IMR-90 (cell line): ENCODE results near the gene CIB1.

Experiments
- BHLHE40 ChIP-seq: fragments of 150-350 bp; IDR thresholded peaks from 2 replicates; pipeline ENCODE4 v1.6.1; 2016; ENCODE audit warnings: mild to moderate bottlenecking, low read depth, low read length
- CEBPB ChIP-seq: IDR thresholded peaks from 2 replicates; pipeline ENCODE4 v1.6.1; 2012; ENCODE audit warnings: low read depth, low read length, improper control_type of control experiment
- CTCF ChIP-seq: conservative IDR thresholded peaks from 2 replicates; pipeline ENCODE4 v1.5.1; 2012; ENCODE audit warnings: mild to moderate bottlenecking, low read depth, low read length, improper control_type of control experiment
- FOS ChIP-seq: fragments of 150-350 bp; IDR thresholded peaks from 2 replicates; pipeline ENCODE4 v1.6.1; 2016; ENCODE audit warnings: low read depth, low read length
- MAFK ChIP-seq: IDR thresholded peaks from 2 replicates; pipeline ENCODE4 v1.6.1; 2012; ENCODE audit warnings: low read depth, low read length, improper control_type of control experiment
- MAZ ChIP-seq: IDR thresholded peaks from 2 replicates; pipeline ENCODE4 v1.6.1; 2012; ENCODE audit warnings: low read depth, mild to moderate bottlenecking, low read length, improper control_type of control experiment, moderate library complexity, borderline replicate concordance
- POLR2A ChIP-seq: IDR thresholded peaks from 2 replicates; pipeline ENCODE4 v1.6.1; 2012; ENCODE audit warnings: mild to moderate bottlenecking, low read depth, low read length
- RAD21 ChIP-seq: IDR thresholded peaks from 2 replicates; pipeline ENCODE4 v1.6.1; 2012; ENCODE audit warnings: low read length, improper control_type of control experiment
- TF ChIP-seq, protein P1 (sequence below): fragments of 150-350 bp; IDR thresholded peaks from 2 replicates; pipeline ENCODE4 v1.6.1; 2016; ENCODE audit warnings: low read depth, mild to moderate bottlenecking, low read length, moderate library complexity, borderline replicate concordance

DNA sequence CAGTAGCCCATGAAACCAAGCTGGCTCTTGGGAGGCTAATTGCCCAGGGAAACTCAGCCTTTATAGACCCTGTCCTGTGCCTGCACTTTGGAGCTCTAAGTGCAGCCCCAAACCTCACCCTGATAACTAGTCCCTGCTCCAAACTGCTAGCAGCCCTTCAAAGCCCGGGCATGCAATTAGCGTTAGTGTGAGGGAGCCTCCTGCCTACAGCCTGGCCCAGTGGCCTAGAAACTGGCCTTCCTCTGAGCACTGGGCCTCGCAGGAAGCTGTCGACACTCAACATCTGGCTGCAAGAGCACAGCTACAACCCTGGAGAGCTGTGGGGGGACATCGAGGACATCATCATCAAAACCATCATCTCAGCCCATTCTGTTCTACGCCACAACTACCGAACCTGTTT, 24.0 kb upstream of the CIB1 start:
- TF ChIP-seq POLR2A, result no peak
- no peak for TF ChIP-seq MAZ
- TF ChIP-seq CTCF, result no peak
- TF ChIP-seq BHLHE40, result no peak
- no peak for TF ChIP-seq FOS
- TF ChIP-seq, protein P1, sequence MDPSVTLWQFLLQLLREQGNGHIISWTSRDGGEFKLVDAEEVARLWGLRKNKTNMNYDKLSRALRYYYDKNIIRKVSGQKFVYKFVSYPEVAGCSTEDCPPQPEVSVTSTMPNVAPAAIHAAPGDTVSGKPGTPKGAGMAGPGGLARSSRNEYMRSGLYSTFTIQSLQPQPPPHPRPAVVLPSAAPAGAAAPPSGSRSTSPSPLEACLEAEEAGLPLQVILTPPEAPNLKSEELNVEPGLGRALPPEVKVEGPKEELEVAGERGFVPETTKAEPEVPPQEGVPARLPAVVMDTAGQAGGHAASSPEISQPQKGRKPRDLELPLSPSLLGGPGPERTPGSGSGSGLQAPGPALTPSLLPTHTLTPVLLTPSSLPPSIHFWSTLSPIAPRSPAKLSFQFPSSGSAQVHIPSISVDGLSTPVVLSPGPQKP, result no peak
- no peak for TF ChIP-seq CEBPB
- no peak for TF ChIP-seq MAFK
- TF ChIP-seq RAD21, result no peak
